Measurements from ENCODE around the gene PECR. TPM values are rescaled to one million over a fixed set of nuclear protein-coding genes. Genes with fewer than 3 reads are reported as not detected.
A peak's percentile ranks its signal among the peaks of the same experiment; 100 is the strongest.
"Not testable (repeated sequence)": the region's sequence is repeated elsewhere in the genome, so short reads cannot be mapped to it uniquely, and the experiment has no call there.

Gene PECR
- total and polyA plus RNA-seq, 10 of the 15 experiments (the other 5 are each of a cell fraction or from before 2014, with no cell fraction given): 7.6 to 37.4 (median 25.7) TPM

DNA sequence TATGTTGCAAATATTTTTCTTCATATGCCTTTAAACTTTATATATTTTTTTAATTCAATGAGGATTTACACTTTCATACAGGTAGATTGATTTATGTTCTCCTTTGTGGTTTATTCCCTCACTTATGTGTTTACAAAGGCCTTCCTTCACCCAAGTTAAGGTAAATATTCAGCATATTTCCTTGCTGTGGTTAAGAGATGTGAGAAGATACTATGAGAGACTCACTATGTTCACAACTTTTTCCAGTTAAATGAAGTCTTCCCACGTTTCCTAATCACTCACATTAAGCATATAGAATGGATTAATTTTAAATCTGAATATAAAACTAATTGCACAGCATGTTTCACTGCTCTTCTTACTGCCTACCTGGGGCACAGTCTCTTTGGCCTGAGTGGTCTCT is 597 bp downstream of the PECR start:
- FAIRE-seq (no peak), DNase-seq (ENCODE audit: low read depth, low spot score) (no peak), ATAC-seq (no peak)
- Histone ChIP-seq H2AFZ (ENCODE audit: control insufficient read depth, low read depth, low read length) (peak overlapping the region; percentile 83), H3K9ac (ENCODE audit: control insufficient read depth, insufficient read depth, low read length) (peak overlapping the region; percentile 77), H3K27me3 (replicated peaks in 1 of 2; ENCODE audit: control insufficient read depth in 2 of 2, insufficient read depth in 2 of 2, low read length in 1 of 2) (no peaks in the 10 kb centered on the region), H4K20me1 (ENCODE audit: control insufficient read depth, insufficient read depth) (no peaks in the 10 kb centered on the region), H3K4me1 (ENCODE audit: control insufficient read depth, insufficient read depth, low read length) (peaks cover 6% of the 10 kb centered on the region; the same call in 1 of the 2 replicates), H3K36me3 (ENCODE audit: control insufficient read depth in 2 of 2, insufficient read depth in 2 of 2, low read length in 1 of 2) (no peaks in the 10 kb centered on the region), H3K9me3 (replicated peaks; ENCODE audit: control insufficient read depth, insufficient read depth, low read length) (no peaks in the 10 kb centered on the region), H3K4me2 (ENCODE audit: control insufficient read depth, insufficient read depth) (peak overlapping the region; percentile 78), H3K27ac (ENCODE audit: control insufficient read depth, insufficient read depth) (peak overlapping the region; percentile 58), H3K79me2 (ENCODE audit: control insufficient read depth, insufficient read depth, low read length) (peaks cover 4% of the 10 kb centered on the region), H3K4me3 (peak overlapping the region; percentile 84)
- TF ChIP-seq, protein P1, sequence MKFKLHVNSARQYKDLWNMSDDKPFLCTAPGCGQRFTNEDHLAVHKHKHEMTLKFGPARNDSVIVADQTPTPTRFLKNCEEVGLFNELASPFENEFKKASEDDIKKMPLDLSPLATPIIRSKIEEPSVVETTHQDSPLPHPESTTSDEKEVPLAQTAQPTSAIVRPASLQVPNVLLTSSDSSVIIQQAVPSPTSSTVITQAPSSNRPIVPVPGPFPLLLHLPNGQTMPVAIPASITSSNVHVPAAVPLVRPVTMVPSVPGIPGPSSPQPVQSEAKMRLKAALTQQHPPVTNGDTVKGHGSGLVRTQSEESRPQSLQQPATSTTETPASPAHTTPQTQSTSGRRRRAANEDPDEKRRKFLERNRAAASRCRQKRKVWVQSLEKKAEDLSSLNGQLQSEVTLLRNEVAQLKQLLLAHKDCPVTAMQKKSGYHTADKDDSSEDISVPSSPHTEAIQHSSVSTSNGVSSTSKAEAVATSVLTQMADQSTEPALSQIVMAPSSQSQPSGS (IDR thresholded peaks at IDR 0.05; ENCODE audit: low read length): no peak
- TF ChIP-seq FOXM1 (IDR thresholded peaks at IDR 0.05; ENCODE audit: low read depth, low read length) (no peak), NRF1 (conservative IDR thresholded peaks at IDR 0.05; ENCODE audit: low read depth, low read length) (no peak), IKZF1 (conservative IDR thresholded peaks at IDR 0.05) (no peak), SUPT20H (IDR thresholded peaks at IDR 0.05; ENCODE audit: borderline replicate concordance, control insufficient read depth, low read depth, low read length) (no peak)
- TF ChIP-seq, protein P2, sequence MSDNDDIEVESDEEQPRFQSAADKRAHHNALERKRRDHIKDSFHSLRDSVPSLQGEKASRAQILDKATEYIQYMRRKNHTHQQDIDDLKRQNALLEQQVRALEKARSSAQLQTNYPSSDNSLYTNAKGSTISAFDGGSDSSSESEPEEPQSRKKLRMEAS (IDR thresholded peaks at IDR 0.05; ENCODE audit: low read depth, low read length): no peak; the same call in 1 of the 2 replicates
- WGBS (ENCODE audit: insufficient coverage, insufficient replicate concordance, low lambda C conversion rate, missing lambda C conversion rate): 0% methylated on average over 1 of the region's 1 CpG
- in situ Hi-C loops (cut with MboI) (no loop called here), intact Hi-C loops (cut with micrococcal nuclease; ENCODE audit: unreplicated experiment) (loop anchor here (2.0 kb wide), 1 partner anchor 24 kb away; no protein-coding TSS in a partner anchor)
- ChIA-PET POLR2A (interaction anchor here (0.6 to 6.2 kb wide), 13 partner anchors 10 to 102 kb away, joined by 4 to 42 read pairs (median 5); partner anchors contain the start of gene XRCC5), RAD21 (ENCODE audit: unreplicated experiment) (interaction anchor here (0.7 to 1.7 kb wide), 10 partner anchors 8 to 65 kb away, joined by 3 to 17 read pairs (median 6); partner anchors contain the start of gene XRCC5), CTCF (interaction anchor here (0.8 to 2.3 kb wide), 11 partner anchors 10 to 65 kb away, joined by 3 to 15 read pairs (median 4); partner anchors contain the start of gene XRCC5), SMC1A (ENCODE audit: uncharacterized antibody, unreplicated experiment) (interaction anchor here (0.6 to 4.1 kb wide), 13 partner anchors 9 to 329 kb away, joined by 3 to 34 read pairs (median 4); partner anchors contain the start of gene XRCC5)
- BruUV-seq (replicated peaks): no TSS peak

DNA sequence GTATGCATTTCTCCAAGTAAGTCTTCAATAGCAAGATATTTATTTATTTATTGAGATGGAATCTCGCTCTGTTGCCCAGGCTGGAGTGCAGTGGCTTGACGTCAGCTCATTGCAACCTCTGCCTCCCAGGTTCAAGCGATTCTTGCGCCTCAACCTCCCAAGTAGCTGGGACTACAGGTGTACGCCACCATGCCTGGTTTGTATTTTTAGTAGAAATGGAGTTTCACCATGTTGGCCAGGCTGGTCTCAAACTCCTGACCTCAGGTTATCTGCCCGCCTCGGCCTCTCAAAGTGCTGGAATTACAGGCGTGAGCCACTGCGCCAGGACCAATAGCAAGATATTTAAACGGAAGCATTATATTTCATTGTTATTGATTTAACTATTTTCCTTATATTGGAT is 1.6 kb downstream of the PECR start:
- 99% methylated on average over 10 of the region's 10 CpGs for WGBS (ENCODE audit: insufficient coverage, insufficient replicate concordance, low lambda C conversion rate, missing lambda C conversion rate)
- in situ Hi-C loops (cut with MboI); BruUV-seq (replicated peaks); H2AFZ ChIP-seq (ENCODE audit: control insufficient read depth, low read depth, low read length); H3K9me3 ChIP-seq (replicated peaks; ENCODE audit: control insufficient read depth, insufficient read depth, low read length); H3K27ac ChIP-seq (ENCODE audit: control insufficient read depth, insufficient read depth); H3K4me3 ChIP-seq; H3K79me2 ChIP-seq (ENCODE audit: control insufficient read depth, insufficient read depth, low read length); DNase-seq (ENCODE audit: low read depth, low spot score); H3K4me1 ChIP-seq (ENCODE audit: control insufficient read depth, insufficient read depth, low read length); H3K9ac ChIP-seq (ENCODE audit: control insufficient read depth, insufficient read depth, low read length); FAIRE-seq; ATAC-seq; H3K27me3 ChIP-seq (replicated peaks in 1 of 2; ENCODE audit: control insufficient read depth in 2 of 2, insufficient read depth in 2 of 2, low read length in 1 of 2); H3K36me3 ChIP-seq (ENCODE audit: control insufficient read depth in 2 of 2, insufficient read depth in 2 of 2, low read length in 1 of 2); H4K20me1 ChIP-seq (ENCODE audit: control insufficient read depth, insufficient read depth): not testable (repeated sequence)
- H3K4me2 ChIP-seq (ENCODE audit: control insufficient read depth, insufficient read depth): peak overlapping the region; percentile 78
- POLR2A ChIA-PET: interaction anchor here (2.4 to 6.2 kb wide), 2 partner anchors 11 to 29 kb away, joined by 15 to 42 read pairs; partner anchors contain the start of gene XRCC5
- CTCF ChIA-PET: interaction anchor here (2.3 kb wide), 1 partner anchor 21 kb away, joined by 7 read pairs; no protein-coding TSS in a partner anchor
- intact Hi-C loops (cut with micrococcal nuclease; ENCODE audit: unreplicated experiment): loop anchor here (2.0 kb wide), 1 partner anchor 23 kb away; no protein-coding TSS in a partner anchor
- RAD21 ChIA-PET (ENCODE audit: unreplicated experiment): interaction anchor here (1.5 kb wide), 1 partner anchor 63 kb away, joined by 4 read pairs; no protein-coding TSS in a partner anchor
- SMC1A ChIA-PET (ENCODE audit: uncharacterized antibody, unreplicated experiment): interaction anchor here (0.6 to 1.6 kb wide), 2 partner anchors 25 to 34 kb away, joined by 3 read pairs; no protein-coding TSS in a partner anchor

Data from GM12878 (cell line).